Kidney (tissue), 14 donors: Measurements from ENCODE around the gene CRHR1. TPM values are rescaled to one million over a fixed set of nuclear protein-coding genes. Genes with fewer than 3 reads are reported as not detected.

Source experiments
- DNase-seq, 5 donors: peaks; one replicate each; pipeline ENCODE4 v3.0.0-alpha.2; 2013 to 2020
- FAIRE-seq: peaks from 2 replicates; lab custom pipeline; 2012; peaks lifted over from hg19 to GRCh38; lab: Jason Lieb, UNC
- H3K27ac ChIP-seq, 2 donors: one replicate each; pipeline ENCODE4 v1.7.0; 2013; ENCODE audit warnings: low read depth in 2 of 2, low read length in 2 of 2, inconsistent platforms in 1 of 2
- H3K27me3 ChIP-seq: one replicate; pipeline ENCODE4 v1.7.1; 2013; ENCODE audit warnings: low read length, inconsistent platforms; ENCODE audit not compliant: control insufficient read depth, insufficient read depth
- H3K36me3 ChIP-seq, 3 donors: one replicate each; pipeline versions ENCODE4 v1.7.0 to v1.7.1; 2013; ENCODE audit warnings: low read length in 3 of 3, control low read depth in 1 of 3, inconsistent platforms in 1 of 3; ENCODE audit not compliant: insufficient read depth in 3 of 3, control insufficient read depth in 2 of 3
- H3K4me1 ChIP-seq, 3 donors: one replicate each; pipeline versions ENCODE4 v1.7.0 to v1.7.1; 2013; ENCODE audit warnings: low read length in 3 of 3, inconsistent platforms in 1 of 3, low read depth in 1 of 3; ENCODE audit not compliant: control insufficient read depth in 2 of 3, insufficient read depth in 2 of 3
- H3K4me3 ChIP-seq, 3 donors: one replicate each; pipeline versions ENCODE4 v1.7.0 to v1.8.1; 2013; ENCODE audit warnings: low read length in 3 of 3, control low read depth in 1 of 3, inconsistent platforms in 1 of 3
- H3K9ac ChIP-seq, 3 donors: one replicate each; pipeline versions ENCODE4 v1.7.0 to v1.7.1; 2013; ENCODE audit warnings: low read length in 3 of 3, control low read depth in 1 of 3, inconsistent platforms in 1 of 3
- H3K9me3 ChIP-seq, 3 donors: one replicate each; pipeline versions ENCODE4 v1.7.0 to v1.7.1; 2013; ENCODE audit warnings: low read length in 3 of 3, control low read depth in 1 of 3, inconsistent platforms in 1 of 3; ENCODE audit not compliant: control insufficient read depth in 2 of 3, insufficient read depth in 1 of 3
- intact Hi-C: fragments of 100-400 bp; cut with DNase I; formaldehyde crosslinking; loops from one replicate; pipeline ENCODE4 v1.11.1; 2022
- polyA plus RNA-seq: library from polyadenylated mRNA; stranded (reverse); fragments of 350-450 nt; fragmentation: Illumina TruSeq; extraction: RNeasy Lipid Tissue Mini Kit (QIAGEN cat#74804); gene quantifications from one replicate; pipeline ENCODE4 v1.2.3, GENCODE V29; 2014; ENCODE audit warnings: low read depth, low replicate concordance; ENCODE audit not compliant: insufficient read depth
- total RNA-seq: library from RNA; stranded (reverse); fragmentation: NEBNext Ultra II Directional; extraction: Animal tissue kit (Norgen Biotek cat#: 25700); gene quantifications from one replicate; pipeline ENCODE4 v1.2.1, GENCODE V29; 2021
- TF ChIP-seq, protein P1 (sequence below): IDR thresholded peaks from 3 replicates; pipeline ENCODE4 v1.5.1; 2012; ENCODE audit warnings: mild to moderate bottlenecking, moderate library complexity, borderline replicate concordance; ENCODE audit not compliant: insufficient read depth; ENCODE audit errors: extremely low read depth
- donor health status: control.
- donor health status: control.
- donor health status: control.
- donor health status: control.
- donor health status: control.
- donor health status: DM: yes; HTN: yes; CAD: no.
- donor health status: Normal renal cell carcinoma (clear cell type).

CRHR1 gene
- total and polyA plus RNA-seq, 2 donors from 2014 or later: not detected

DNA sequence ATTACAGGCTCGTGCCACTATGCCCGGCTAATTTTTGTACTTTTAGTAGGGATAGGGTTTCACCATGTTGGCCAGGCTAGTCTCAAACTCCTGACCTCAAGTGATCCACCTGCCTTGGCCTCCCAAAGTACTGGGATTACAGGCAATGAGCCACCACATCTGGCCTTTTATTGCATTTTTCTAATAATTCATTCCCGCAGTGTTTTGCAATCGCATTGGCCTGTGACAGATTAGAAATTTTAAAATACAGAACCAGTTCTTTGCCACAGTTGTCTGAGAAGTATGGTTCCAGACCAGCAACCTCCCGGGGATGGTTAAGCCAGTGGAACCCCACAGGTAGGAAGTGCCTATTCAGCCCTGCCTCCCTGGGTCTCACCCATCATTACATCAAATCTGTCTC, 3.2 kb upstream of the CRHR1 start:
- Histone ChIP-seq H3K36me3 (no peaks in the 10 kb centered on the region), H3K27me3 (peaks cover 9% of the 10 kb centered on the region), H3K27ac (no peak overlapping the region), H3K4me3 (no peak overlapping the region), H3K9ac (no peak overlapping the region), H3K9me3 (no peaks in the 10 kb centered on the region), H3K4me1 (peaks cover 0 to 5% (median 0%) of the 10 kb centered on the region in 3 donors)
- TF ChIP-seq, protein P1, sequence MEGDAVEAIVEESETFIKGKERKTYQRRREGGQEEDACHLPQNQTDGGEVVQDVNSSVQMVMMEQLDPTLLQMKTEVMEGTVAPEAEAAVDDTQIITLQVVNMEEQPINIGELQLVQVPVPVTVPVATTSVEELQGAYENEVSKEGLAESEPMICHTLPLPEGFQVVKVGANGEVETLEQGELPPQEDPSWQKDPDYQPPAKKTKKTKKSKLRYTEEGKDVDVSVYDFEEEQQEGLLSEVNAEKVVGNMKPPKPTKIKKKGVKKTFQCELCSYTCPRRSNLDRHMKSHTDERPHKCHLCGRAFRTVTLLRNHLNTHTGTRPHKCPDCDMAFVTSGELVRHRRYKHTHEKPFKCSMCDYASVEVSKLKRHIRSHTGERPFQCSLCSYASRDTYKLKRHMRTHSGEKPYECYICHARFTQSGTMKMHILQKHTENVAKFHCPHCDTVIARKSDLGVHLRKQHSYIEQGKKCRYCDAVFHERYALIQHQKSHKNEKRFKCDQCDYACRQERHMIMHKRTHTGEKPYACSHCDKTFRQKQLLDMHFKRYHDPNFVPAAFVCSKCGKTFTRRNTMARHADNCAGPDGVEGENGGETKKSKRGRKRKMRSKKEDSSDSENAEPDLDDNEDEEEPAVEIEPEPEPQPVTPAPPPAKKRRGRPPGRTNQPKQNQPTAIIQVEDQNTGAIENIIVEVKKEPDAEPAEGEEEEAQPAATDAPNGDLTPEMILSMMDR: no peak
- DNase-seq: no peak
- FAIRE-seq: no peak
- intact Hi-C loops: no loop called here

DNA sequence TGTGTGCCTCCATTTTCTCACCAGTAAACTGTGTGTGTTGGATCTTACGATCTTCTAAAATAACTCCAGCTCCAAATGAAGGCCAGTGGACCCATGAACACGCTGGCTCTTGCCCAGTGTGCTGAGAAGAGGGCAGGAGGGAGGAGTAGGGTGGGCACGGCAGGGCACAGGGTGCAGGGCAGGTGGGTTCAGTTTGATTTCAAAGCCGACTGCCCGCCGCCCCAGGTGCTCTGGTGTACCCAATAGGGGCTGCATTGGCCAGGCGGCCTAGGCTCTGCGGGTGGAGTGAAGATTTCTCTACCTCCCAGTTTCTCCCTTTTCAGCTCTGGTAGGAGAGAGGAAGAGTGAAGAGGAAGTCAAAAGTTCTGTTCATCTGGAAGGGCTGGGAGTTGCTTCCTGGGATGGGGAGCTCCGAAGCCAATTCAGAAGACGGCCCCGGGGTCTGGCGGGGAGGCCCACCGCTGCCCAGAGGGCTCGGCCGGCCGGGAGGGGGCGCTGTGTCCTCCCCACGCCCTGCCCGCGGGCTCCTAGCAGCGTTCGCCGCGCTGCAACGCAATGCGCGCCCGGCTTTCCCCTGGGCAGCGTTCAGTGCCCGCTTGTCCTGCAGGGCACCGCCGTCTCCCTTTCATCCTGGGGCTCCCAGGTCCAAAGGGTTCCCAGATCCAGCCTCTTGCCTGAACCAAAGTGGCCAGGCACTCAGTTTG, 1.1 kb upstream of the CRHR1 start:
- H3K9me3 ChIP-seq: no peaks in the 10 kb centered on the region
- DNase-seq (peak in 4 of 5 donors; percentile 46 to 65 (median 58)), FAIRE-seq (no peak)
- no peaks in the 10 kb centered on the region for H3K36me3 ChIP-seq
- H3K9ac ChIP-seq: no peak overlapping the region
- no peak overlapping the region for H3K4me3 ChIP-seq
- H3K27ac ChIP-seq: no peak overlapping the region
- TF ChIP-seq, protein P1: peak; percentile 12
- peaks cover 0 to 5% (median 0%) of the 10 kb centered on the region in 3 donors for H3K4me1 ChIP-seq
- intact Hi-C loops: no loop called here
- peaks cover 9% of the 10 kb centered on the region for H3K27me3 ChIP-seq

DNA sequence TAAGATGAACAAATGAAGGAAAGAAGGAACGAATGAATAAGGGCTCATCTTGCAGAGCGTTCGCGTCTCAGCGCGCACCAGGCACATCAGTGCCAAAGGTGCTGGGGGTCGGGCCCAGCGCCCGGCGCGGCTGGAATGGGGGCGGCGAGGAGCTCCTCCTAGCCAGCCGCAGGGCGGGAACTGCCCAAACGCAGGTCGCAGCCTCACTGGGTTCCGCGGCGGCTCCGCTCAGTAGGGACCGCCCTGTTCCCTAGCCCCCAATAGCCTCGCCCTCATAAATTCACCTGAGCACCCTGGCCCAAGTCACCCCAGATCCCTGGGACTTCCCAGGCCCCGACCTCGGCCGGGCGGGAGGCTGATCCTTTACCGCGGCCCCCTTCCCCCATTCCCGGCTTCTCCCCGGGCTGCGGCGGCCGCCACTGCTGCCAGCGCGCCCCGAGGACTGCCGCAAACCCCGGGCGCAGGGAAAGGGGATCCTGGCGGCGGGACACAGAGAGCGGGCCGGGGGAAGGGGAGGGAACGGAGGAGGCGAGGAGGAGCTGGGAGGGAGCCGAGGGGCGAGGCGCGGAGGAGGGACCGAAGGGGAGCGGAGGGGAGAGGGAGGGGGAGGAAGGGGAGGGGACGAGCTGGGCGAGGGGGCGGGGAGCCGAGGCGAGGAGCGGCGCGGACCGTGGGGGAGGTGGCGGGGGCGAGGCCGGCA, 377 bp upstream of the CRHR1 start:
- no peak for FAIRE-seq
- Histone ChIP-seq H3K9me3 (no peaks in the 10 kb centered on the region), H3K4me1 (peaks cover 0 to 5% (median 0%) of the 10 kb centered on the region in 3 donors), H3K9ac (no peak overlapping the region), H3K27ac (no peak overlapping the region), H3K27me3 (peaks cover 12% of the 10 kb centered on the region), H3K36me3 (no peaks in the 10 kb centered on the region), H3K4me3 (no peak overlapping the region)
- intact Hi-C loops: no loop called here
- DNase-seq: peak in 4 of 5 donors; percentile 70 to 79 (median 75)
- TF ChIP-seq, protein P1: no peak
